Measurements from ENCODE around the gene RAB30. TPM values are rescaled to one million over a fixed set of nuclear protein-coding genes. Genes with fewer than 3 reads are reported as not detected.
A peak's percentile ranks its signal among the peaks of the same experiment; 100 is the strongest.

The RAB30 gene
- total RNA-seq, 2 experiments from 2014 or later = 9.8 to 10.9 TPM

GRCh38 chr11:83068568-83068967 lies 3.1 kb downstream of the RAB30 start:
- no peaks in the 10 kb centered on the region for H3K27me3 Mint-ChIP-seq
- no peaks in the 10 kb centered on the region for H3K9me3 Mint-ChIP-seq
- intact Hi-C loops (cut with micrococcal nuclease) = no loop called here
- POLR2A ChIA-PET = interaction anchor here (0.8 kb wide), 1 partner anchor 88 kb away, joined by 4 read pairs; the partner anchor contains the start of gene PCF11
- CTCF ChIA-PET = interaction anchor here (1.5 kb wide), 1 partner anchor 61 kb away, joined by 4 read pairs; no protein-coding TSS in a partner anchor
- no peak overlapping the region for H3K27ac Mint-ChIP-seq
- peaks cover 54% of the 10 kb centered on the region for H3K4me1 Mint-ChIP-seq (ENCODE audit: low read depth)
- no peak for ATAC-seq
- TF ChIP-seq CTCF (IDR thresholded peaks at IDR 0.05) = no peak
- no peaks in the 10 kb centered on the region for H3K36me3 Mint-ChIP-seq (ENCODE audit: low read depth)
- H3K4me3 Mint-ChIP-seq = no peak overlapping the region
- no peak for DNase-seq

- intact Hi-C loops (cut with micrococcal nuclease) = no loop called here
- H3K4me1 Mint-ChIP-seq (ENCODE audit: low read depth) = peaks cover 72% of the 10 kb centered on the region
- POLR2A ChIA-PET = interaction anchor here (1.2 to 3.2 kb wide), 5 partner anchors 9 to 96 kb away, joined by 4 to 35 read pairs (median 4); partner anchors contain the start of genes PCF11 and RAB30
- ATAC-seq (no peak), DNase-seq (no peak)
- CTCF ChIA-PET = interaction anchor here (1.5 kb wide), 1 partner anchor 10 kb away, joined by 3 read pairs; no protein-coding TSS in a partner anchor
- H3K27ac Mint-ChIP-seq = peak overlapping the region; percentile 94
- peaks cover 26% of the 10 kb centered on the region for H3K36me3 Mint-ChIP-seq (ENCODE audit: low read depth)
- no peak overlapping the region for H3K4me3 Mint-ChIP-seq
- H3K9me3 Mint-ChIP-seq = peaks cover 14% of the 10 kb centered on the region
- no peaks in the 10 kb centered on the region for H3K27me3 Mint-ChIP-seq
- TF ChIP-seq CTCF (IDR thresholded peaks at IDR 0.05) = no peak
These were observed 7.7 kb downstream of the RAB30 start for GRCh38 chr11:83064011-83064410.

GRCh38 chr11:83063073-83063754 lies 8.5 kb downstream of the RAB30 start:
- TF ChIP-seq CTCF (IDR thresholded peaks at IDR 0.05) = no peak
- H3K4me1 Mint-ChIP-seq (ENCODE audit: low read depth) = peaks cover 66% of the 10 kb centered on the region
- ATAC-seq (peak; percentile 75), DNase-seq (peak; percentile 36)
- ChIA-PET POLR2A (interaction anchor here (0.6 to 3.2 kb wide), 13 partner anchors 9 to 119 kb away, joined by 3 to 35 read pairs (median 3); partner anchors contain the start of gene RAB30), CTCF (interaction anchor here (1.2 to 1.9 kb wide), 4 partner anchors 10 to 67 kb away, joined by 3 to 4 read pairs (median 4); no protein-coding TSS in a partner anchor)
- peak overlapping the region; percentile 94 for H3K27ac Mint-ChIP-seq
- H3K9me3 Mint-ChIP-seq = peaks cover 14% of the 10 kb centered on the region
- intact Hi-C loops (cut with micrococcal nuclease) = no loop called here
- H3K27me3 Mint-ChIP-seq = no peaks in the 10 kb centered on the region
- peak overlapping the region; percentile 73 for H3K4me3 Mint-ChIP-seq
- H3K36me3 Mint-ChIP-seq (ENCODE audit: low read depth) = peaks cover 28% of the 10 kb centered on the region

- peak; percentile 58 for ATAC-seq
- Mint-ChIP-seq H3K4me3 (peak overlapping the region; percentile 73), H3K36me3 (ENCODE audit: low read depth) (peaks cover 28% of the 10 kb centered on the region), H3K27me3 (no peaks in the 10 kb centered on the region), H3K27ac (peak overlapping the region; percentile 94), H3K9me3 (peaks cover 14% of the 10 kb centered on the region), H3K4me1 (ENCODE audit: low read depth) (peaks cover 63% of the 10 kb centered on the region)
- TF ChIP-seq CTCF (IDR thresholded peaks at IDR 0.05) = no peak
- CTCF ChIA-PET = interaction anchor here (1.5 to 1.9 kb wide), 2 partner anchors 10 to 66 kb away, joined by 4 read pairs; no protein-coding TSS in a partner anchor
- no peak for DNase-seq
- intact Hi-C loops (cut with micrococcal nuclease) = no loop called here
- POLR2A ChIA-PET = interaction anchor here (0.7 to 3.2 kb wide), 10 partner anchors 10 to 95 kb away, joined by 3 to 35 read pairs (median 4); partner anchors contain the start of genes PCF11 and RAB30
These were observed 9.8 kb downstream of the RAB30 start for GRCh38 chr11:83061883-83062282.

- intact Hi-C loops (cut with micrococcal nuclease) = no loop called here
- Mint-ChIP-seq H3K27ac (no peak overlapping the region), H3K9me3 (peaks cover 14% of the 10 kb centered on the region), H3K4me3 (no peak overlapping the region), H3K27me3 (no peaks in the 10 kb centered on the region), H3K36me3 (ENCODE audit: low read depth) (peaks cover 34% of the 10 kb centered on the region), H3K4me1 (ENCODE audit: low read depth) (peaks cover 68% of the 10 kb centered on the region)
- no peak for TF ChIP-seq CTCF (IDR thresholded peaks at IDR 0.05)
- POLR2A ChIA-PET = interaction anchor here (1.5 to 2.1 kb wide), 2 partner anchors 11 to 54 kb away, joined by 4 to 5 read pairs; no protein-coding TSS in a partner anchor
- CTCF ChIA-PET = no interaction called here
- DNase-seq (no peak), ATAC-seq (no peak)
These were observed 10.7 kb downstream of the RAB30 start for GRCh38 chr11:83060965-83061364.

Measured in activated CD8-positive, alpha-beta T cell treated with anti-CD3 and anti-CD28 coated beads for 36 hours (primary cell).